ENCODE results near the gene BLMH. TPM values are rescaled to one million over a fixed set of nuclear protein-coding genes. Genes with fewer than 3 reads are reported as not detected.

The BLMH gene
- total RNA-seq, result 28.2 and 29.0 TPM in 2 replicates
- 21.3 and 26.0 TPM in 2 replicates for polyA plus RNA-seq

GRCh38 chr17:30291543-30292285, at the start of gene BLMH:
Gene BLMH (minus strand): TSS chr17:30291944. CDS start chr17:30291819, 125 bp downstream.
- Histone ChIP-seq H3K36me3 (replicated peaks; ENCODE audit: insufficient read depth, low read depth) (no peaks in the 10 kb centered on the region), H4K20me1 (ENCODE audit: insufficient read depth, poor library complexity, severe bottlenecking) (no peaks in the 10 kb centered on the region), H2AFZ (peak within 1 kb of the TSS; percentile 91), H3K4me2 (peak within 1 kb of the TSS; percentile 89), H3K27ac (peak within 1 kb of the TSS; percentile 69), H3K4me3 (peak within 1 kb of the TSS; percentile 96), H3K27me3 (no peaks in the 10 kb centered on the region), H3K4me1 (ENCODE audit: insufficient read depth) (peaks cover 13% of the 10 kb centered on the region), H3K9me2 (replicated peaks; ENCODE audit: insufficient read depth) (no peaks in the 10 kb centered on the region), H3K79me2 (peaks cover 22% of the 10 kb centered on the region), H3K9me3 (ENCODE audit: low read depth) (no peaks in the 10 kb centered on the region)
- TF ChIP-seq CTCF (IDR thresholded peaks at IDR 0.05; ENCODE audit: poor library complexity) (no peak), EZH2 (IDR thresholded peaks at IDR 0.05; ENCODE audit: borderline replicate concordance) (no peak), EZH2phosphoT487 (IDR thresholded peaks at IDR 0.05; ENCODE audit: low read depth, severe bottlenecking, unreplicated experiment) (no peak)
- whole genome bisulfite sequencing (ENCODE audit: low lambda C conversion rate, missing lambda C conversion rate), result under 1% methylated on average over 30 of the region's 89 CpGs
- DNase-seq (ENCODE audit: low spot score), result peak; percentile 90

- H4K20me1 ChIP-seq (ENCODE audit: insufficient read depth, poor library complexity, severe bottlenecking), result no peaks in the 10 kb centered on the region
- H3K27me3 ChIP-seq, result no peaks in the 10 kb centered on the region
- H2AFZ ChIP-seq, result peak overlapping the region; percentile 43
- H3K79me2 ChIP-seq, result no peaks in the 10 kb centered on the region
- H3K9me3 ChIP-seq (ENCODE audit: low read depth), result no peaks in the 10 kb centered on the region
- H3K9me2 ChIP-seq (replicated peaks; ENCODE audit: insufficient read depth), result no peaks in the 10 kb centered on the region
- DNase-seq (ENCODE audit: low spot score), result no peak
- H3K27ac ChIP-seq, result peak overlapping the region; percentile 56
- H3K4me3 ChIP-seq, result no peak overlapping the region
- no peaks in the 10 kb centered on the region for H3K36me3 ChIP-seq (replicated peaks; ENCODE audit: insufficient read depth, low read depth)
- TF ChIP-seq CTCF (IDR thresholded peaks at IDR 0.05; ENCODE audit: poor library complexity) (no peak), EZH2phosphoT487 (IDR thresholded peaks at IDR 0.05; ENCODE audit: low read depth, severe bottlenecking, unreplicated experiment) (no peak), EZH2 (IDR thresholded peaks at IDR 0.05; ENCODE audit: borderline replicate concordance) (no peak)
- WGBS (ENCODE audit: low lambda C conversion rate, missing lambda C conversion rate), result 50% methylated on average over 6 of the region's 6 CpGs
- peaks cover 33% of the 10 kb centered on the region for H3K4me1 ChIP-seq (ENCODE audit: insufficient read depth)
- H3K4me2 ChIP-seq, result no peak overlapping the region
Measured at GRCh38 chr17:30340801-30341356, 49.1 kb upstream of the BLMH start.

GRCh38 chr17:30339086-30339485, 47.3 kb upstream of the BLMH start:
- Histone ChIP-seq H3K79me2 (no peaks in the 10 kb centered on the region), H3K4me2 (no peak overlapping the region), H3K36me3 (replicated peaks; ENCODE audit: insufficient read depth, low read depth) (no peaks in the 10 kb centered on the region), H3K4me1 (ENCODE audit: insufficient read depth) (peaks cover 22% of the 10 kb centered on the region), H3K9me2 (replicated peaks; ENCODE audit: insufficient read depth) (no peaks in the 10 kb centered on the region), H3K4me3 (no peak overlapping the region), H3K9me3 (ENCODE audit: low read depth) (no peaks in the 10 kb centered on the region), H3K27me3 (no peaks in the 10 kb centered on the region), H3K27ac (no peak overlapping the region), H4K20me1 (ENCODE audit: insufficient read depth, poor library complexity, severe bottlenecking) (no peaks in the 10 kb centered on the region), H2AFZ (no peak overlapping the region)
- TF ChIP-seq EZH2phosphoT487 (IDR thresholded peaks at IDR 0.05; ENCODE audit: low read depth, severe bottlenecking, unreplicated experiment) (no peak), EZH2 (IDR thresholded peaks at IDR 0.05; ENCODE audit: borderline replicate concordance) (no peak), CTCF (IDR thresholded peaks at IDR 0.05; ENCODE audit: poor library complexity) (no peak)
- no peak for DNase-seq (ENCODE audit: low spot score)
- WGBS (ENCODE audit: low lambda C conversion rate, missing lambda C conversion rate), result 89% methylated on average over 2 of the region's 2 CpGs

Data from hepatocyte (in vitro differentiated cells).